ENCODE results near the gene CDK11A. TPM values are rescaled to one million over a fixed set of nuclear protein-coding genes. Genes with fewer than 3 reads are reported as not detected.
"Not testable (repeated sequence)": the region's sequence is repeated elsewhere in the genome, so short reads cannot be mapped to it uniquely, and the experiment has no call there.

Gene CDK11A
- total RNA-seq, 1 donor from 2014 or later: 51.5 TPM

DNA sequence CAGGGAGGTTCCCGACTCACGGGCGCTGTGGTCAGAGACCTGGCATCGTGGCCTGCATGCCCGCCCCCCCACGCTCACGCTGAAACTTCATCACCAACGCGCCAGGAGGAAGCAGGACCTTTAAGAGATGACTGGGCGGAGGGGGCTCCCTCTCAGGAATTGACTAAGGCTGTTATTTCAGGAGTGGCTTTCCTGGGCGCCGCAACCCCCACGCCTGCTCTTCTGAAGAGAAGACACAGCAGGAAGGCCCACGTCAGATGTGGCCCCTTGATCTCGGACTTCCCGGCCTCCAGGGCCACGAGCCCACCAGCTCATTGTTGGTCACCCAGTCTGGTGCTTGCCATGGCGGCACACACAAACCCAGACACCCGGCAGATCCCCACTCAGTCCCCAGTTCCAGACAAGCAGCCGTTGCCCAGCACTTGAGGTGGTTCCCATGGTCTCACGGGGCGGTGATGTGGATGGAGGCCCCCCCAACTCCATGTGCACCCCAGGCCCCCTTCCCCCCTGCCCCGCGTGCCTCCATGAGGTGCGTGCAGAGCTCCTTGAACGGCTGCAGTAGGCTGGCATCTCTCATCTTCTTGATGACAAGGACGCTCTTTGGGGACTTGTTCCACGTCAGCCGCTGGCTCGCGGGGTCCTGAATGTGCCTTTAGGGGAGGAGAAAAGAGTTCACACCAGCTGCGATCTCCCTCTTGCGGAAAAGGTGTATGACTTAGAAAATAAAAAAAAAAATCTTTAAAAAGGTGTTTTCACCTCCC is 32.7 kb upstream of the CDK11A start:
- intact Hi-C loops (cut with DNase I): no loop called here
- ATAC-seq (no peak), DNase-seq (ENCODE audit: low spot score) (no peak)

DNA sequence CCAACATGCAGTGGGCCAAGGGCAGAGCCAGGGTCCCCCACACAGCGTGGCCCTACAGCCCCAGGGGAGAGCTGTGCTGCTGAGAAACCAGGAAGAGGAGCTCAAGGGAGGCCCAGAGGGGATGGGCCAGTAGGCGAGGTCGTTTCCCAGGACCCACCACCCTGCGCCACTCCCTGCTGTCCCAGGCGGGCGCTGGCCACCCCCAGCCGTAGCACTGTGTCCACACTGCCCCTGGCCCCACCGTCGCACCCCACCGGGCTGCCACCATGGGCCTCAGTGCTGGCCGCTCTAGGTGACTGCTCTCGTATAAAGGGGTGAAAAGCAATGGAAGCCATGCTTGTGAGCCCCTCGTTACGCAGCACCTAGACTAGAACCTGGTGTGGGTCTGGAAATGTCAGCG is 31.7 kb upstream of the CDK11A start:
- intact Hi-C loops (cut with DNase I): no loop called here
- no peak for ATAC-seq
- DNase-seq (ENCODE audit: low spot score): no peak

- intact Hi-C loops (cut with DNase I): no loop called here
- ATAC-seq: no peak
- no peak for DNase-seq (ENCODE audit: low spot score)
Measured at GRCh38 chr1:1755426-1755825, 31.3 kb upstream of the CDK11A start.

DNA sequence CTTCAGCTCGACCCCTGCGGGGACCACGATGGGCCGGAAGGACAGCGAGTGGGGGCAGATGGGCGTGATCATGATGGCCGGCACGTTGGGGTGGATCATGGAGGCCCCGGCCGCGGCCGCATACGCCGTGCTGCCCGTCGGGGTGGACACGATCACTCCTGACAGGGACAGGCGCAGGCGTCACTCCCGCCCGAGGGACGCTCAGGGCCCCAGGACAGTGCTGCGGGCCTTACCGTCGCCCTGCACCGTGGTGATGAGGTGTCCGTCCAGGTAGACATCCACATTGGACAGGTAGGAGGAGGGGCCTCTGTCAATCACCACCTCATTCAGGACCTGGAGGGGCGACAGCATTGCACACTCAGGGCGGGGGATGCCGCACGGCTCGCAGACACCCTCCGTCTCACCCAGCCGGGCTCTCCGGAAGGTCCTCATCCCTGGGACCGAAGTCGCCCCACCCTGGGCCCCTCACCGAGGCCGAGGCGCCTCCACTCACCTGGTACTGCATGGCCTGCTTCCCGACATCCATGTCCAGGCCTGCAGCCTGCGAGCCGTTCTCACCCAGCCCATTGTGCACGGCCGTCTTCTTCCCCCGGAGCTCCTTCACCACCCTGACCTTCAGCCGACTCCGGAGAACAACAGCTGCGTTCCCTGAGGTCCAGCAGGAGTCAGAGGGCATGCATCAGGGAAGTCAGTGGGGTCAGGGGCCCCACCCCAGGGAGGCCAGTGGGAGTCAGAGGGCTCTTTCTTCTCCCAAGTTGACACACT is 30.1 kb upstream of the CDK11A start:
- intact Hi-C loops (cut with DNase I): no loop called here
- DNase-seq (ENCODE audit: low spot score) (no peak), ATAC-seq (no peak)

DNA sequence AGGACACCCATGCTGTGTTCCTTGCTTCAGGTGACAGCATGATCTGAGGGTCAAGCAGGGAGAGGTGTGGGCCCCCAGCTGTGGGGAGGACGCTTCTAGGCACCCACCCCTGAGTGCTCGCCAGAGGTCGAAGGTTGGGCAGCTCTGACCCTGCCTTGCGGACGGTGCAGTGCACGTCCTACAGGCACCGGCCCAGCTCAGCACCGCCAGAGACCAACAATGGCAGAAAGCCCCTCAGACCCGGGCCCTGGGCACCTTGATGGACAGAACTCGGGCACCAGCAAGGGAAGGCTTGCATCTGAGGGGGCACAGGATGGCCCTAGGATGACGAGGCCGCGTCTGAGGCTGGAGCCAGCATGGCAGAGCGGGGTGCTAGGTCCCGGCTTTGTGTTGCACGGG is 29.4 kb upstream of the CDK11A start:
- no peak for ATAC-seq
- intact Hi-C loops (cut with DNase I): no loop called here
- no peak for DNase-seq (ENCODE audit: low spot score)

DNA sequence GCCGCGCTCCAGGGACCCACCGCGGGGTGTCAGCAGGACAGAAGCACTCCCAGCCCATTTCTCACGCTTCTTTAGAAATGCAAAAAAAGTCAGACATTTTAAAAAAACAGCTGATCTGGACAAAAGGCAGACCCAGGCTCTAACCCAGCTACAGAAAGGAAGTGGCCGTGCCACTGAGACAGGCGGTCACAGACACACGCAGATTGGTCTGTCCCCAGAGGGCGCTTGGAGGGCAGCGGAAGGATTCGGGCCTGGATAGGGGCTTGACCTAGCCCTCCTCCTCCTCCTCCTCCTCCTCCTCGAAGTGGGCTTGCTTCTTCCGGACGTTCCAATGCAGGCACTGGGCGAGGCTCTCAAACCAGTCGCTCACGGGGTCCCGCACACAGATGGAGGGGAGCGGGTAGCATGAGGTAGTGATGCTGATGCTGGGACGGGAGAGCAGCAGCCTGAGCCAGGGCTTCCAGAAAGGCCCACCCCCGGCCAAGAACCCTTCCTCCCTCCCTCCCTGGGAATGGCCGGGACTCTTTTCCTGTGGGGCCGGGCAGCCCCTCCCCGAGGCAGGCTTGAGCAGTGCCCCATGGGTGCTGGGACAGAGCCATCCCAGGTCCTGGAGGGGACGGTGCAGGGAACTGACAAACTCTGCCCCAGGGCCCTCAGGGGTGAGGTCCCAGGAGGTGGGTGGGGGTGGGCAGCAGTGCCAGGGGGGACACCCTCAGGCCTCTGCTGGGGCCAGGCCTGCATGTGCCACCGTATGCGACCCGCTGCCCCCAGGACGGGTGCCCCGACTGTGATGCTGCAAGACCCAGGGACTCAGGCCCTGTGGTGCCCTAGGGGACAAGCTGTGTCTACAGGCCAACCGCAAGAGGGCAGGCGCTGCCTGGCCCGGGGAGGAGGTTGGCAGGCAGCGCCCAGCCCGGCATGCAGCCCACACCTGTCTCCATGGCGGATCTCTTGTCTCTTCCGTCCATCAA is 28.8 kb upstream of the CDK11A start:
- DNase-seq (ENCODE audit: low spot score) (no peak), ATAC-seq (peak; percentile 19)
- intact Hi-C loops (cut with DNase I): no loop called here

DNA sequence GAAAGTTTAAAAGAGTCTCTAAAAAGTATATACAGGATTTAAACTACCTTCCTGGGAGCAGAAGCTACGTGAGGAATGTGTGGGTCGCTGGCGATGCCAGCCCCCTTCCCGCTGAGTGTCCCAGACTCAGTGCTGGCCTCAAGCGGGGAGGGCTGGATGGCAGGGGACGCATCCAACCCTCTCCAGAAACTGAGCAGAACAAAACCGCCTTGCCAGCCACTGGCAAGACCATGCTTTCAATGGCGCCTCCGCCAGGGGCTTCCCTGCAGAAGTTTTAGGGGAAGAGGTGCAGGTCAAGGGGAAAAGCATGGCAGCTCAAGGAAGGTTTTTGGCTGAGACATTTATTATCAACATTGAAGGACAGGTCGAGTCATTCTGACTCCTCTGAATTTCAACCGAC is 28.0 kb upstream of the CDK11A start:
- intact Hi-C loops (cut with DNase I): no loop called here

DNA sequence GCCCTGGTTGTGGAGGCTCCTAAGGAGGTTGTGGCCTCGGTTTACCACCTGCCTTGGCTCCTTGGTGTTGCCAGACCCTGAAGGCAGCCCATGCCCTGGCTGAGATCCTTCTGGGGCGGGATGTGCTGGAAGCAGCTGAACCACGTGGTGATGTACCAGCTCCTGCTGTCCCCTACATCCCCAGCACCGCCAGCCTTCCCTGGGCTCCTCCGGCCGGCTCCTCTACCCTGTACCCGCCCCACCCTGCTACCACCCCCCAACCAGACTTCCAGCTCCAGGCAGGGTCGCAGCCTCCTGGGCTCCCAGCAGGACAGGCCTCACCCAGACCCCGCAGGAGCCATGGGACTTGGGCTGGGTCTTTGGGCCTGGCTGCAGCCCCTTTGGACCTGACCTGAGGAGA is 25.8 kb upstream of the CDK11A start:
- DNase-seq (ENCODE audit: low spot score); ATAC-seq; intact Hi-C loops (cut with DNase I): not testable (repeated sequence)

More for the DNA sequence above, 28.0 kb upstream of the CDK11A start:
- DNase-seq (ENCODE audit: low spot score) (no peak), ATAC-seq (no peak)

- DNase-seq (ENCODE audit: low spot score) (no peak), ATAC-seq (no peak)
- intact Hi-C loops (cut with DNase I): no loop called here
Measured at GRCh38 chr1:1748686-1749321, 24.6 kb upstream of the CDK11A start.

DNA sequence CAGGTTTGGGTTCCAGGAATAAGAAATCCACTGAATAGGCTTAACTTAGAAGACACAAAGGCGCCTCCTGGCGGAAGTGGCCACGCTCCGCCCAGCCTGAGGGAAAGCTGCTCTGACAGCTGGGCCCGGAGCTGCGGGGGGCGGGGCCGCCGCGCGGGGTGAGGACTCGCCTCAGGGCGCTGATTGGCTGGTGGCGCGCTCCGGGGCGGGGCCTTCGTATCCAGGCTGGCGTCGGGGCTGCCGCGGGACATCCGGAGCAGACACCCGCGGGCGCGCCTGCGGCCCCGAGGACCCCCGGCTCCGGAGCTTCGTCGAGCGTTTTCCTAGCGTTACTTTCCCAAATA is 22.4 kb upstream of the CDK11A start:
- intact Hi-C loops (cut with DNase I); DNase-seq (ENCODE audit: low spot score): not testable (repeated sequence)
- peak; percentile 97 for ATAC-seq

- peak; percentile 86 for DNase-seq (ENCODE audit: low spot score)
- peak; percentile 94 for ATAC-seq
- intact Hi-C loops (cut with DNase I): not testable (repeated sequence)
Measured at GRCh38 chr1:1745651-1746565, 21.8 kb upstream of the CDK11A start.

- ATAC-seq; intact Hi-C loops (cut with DNase I); DNase-seq (ENCODE audit: low spot score): not testable (repeated sequence)
Measured at GRCh38 chr1:1742529-1742928, 18.4 kb upstream of the CDK11A start.

- intact Hi-C loops (cut with DNase I); ATAC-seq; DNase-seq (ENCODE audit: low spot score): not testable (repeated sequence)
Measured at GRCh38 chr1:1741013-1741412, 16.9 kb upstream of the CDK11A start.

GRCh38 chr1:1738799-1739337 is 14.7 kb upstream of the CDK11A start:
- intact Hi-C loops (cut with DNase I); ATAC-seq; DNase-seq (ENCODE audit: low spot score): not testable (repeated sequence)

DNA sequence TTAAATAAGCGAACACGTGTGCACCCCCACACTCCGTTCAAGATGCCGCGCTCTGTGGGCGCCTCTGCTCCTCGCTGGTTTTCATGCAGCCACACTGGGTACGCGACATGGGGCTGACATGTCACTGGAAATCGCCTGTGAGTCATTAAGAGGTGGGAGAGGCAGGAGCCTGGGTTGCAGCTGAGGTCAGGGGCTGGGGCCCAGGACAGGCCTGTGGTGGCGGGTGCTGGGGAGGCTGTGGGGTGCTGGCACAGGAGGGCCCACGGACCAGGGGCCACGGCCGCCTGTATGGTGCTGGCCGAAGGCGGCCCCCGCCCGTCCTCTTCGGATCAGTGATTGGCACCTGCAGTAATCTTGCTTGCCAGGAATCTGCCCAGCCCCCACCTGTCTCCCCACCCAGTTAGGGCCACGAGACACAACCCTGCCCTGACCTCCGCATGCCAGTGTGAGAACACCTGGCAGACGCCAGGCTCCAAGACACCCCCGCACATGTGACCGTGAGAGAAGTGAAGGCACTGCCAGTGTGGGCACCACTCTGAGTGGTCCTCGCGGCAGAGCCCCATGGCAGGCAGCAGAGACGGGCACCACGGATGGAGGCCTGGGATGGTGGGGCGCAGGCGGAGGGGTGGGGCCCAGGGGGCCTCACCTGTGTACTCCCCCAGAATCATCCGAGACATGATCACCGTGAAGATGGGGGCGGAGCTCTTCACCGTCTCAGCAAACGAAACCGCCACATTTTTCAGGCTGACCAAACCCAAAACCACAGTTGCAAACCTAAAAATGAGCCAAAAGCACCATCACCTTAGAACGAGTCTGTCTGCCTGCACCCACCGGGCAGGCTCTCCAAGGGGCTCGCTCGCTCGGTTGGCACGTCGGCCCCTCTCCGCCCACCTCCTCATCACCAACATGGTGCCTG is 13.8 kb upstream of the CDK11A start:
- intact Hi-C loops (cut with DNase I); ATAC-seq; DNase-seq (ENCODE audit: low spot score): not testable (repeated sequence)

GRCh38 chr1:1732381-1732780 is 8.2 kb upstream of the CDK11A start:
- DNase-seq (ENCODE audit: low spot score) (no peak), ATAC-seq (no peak)
- intact Hi-C loops (cut with DNase I): no loop called here

DNA sequence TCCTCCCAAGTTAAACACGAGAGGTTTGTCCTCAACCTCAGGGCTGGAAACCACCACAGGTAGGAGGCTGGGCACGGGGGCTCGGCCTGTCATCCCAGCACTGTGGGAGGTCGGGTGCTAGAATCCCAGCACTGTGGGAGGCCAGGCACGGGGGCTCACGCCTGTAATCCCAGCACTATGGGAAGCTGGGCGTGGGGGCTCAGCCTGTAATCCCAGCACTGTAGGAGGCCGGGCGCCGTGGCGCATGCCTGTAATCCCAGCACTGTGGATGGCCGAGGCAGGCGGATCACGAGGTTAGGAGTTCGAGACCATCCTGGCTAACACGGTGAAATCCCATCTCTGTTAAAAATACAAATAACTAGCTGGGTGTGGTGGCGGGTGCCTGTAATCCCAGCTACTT is 6.7 kb upstream of the CDK11A start:
- ATAC-seq (no peak), DNase-seq (ENCODE audit: low spot score) (no peak)
- intact Hi-C loops (cut with DNase I): no loop called here

All from sciatic nerve (tissue), 2 donors.